PC-3 (cell line): Measurements from ENCODE around the gene GFPT2. TPM values are rescaled to one million over a fixed set of nuclear protein-coding genes. Genes with fewer than 3 reads are reported as not detected.

Experiments
- ATAC-seq: fragments of 200-7000 bp; cut with Tn5 transposase; 2 replicates; pipeline ENCODE4 v1.9.1; 2020; ENCODE audit warnings: mild to moderate bottlenecking, moderate library complexity
- BruUV-seq: library from RNA; stranded (reverse); fragments of 400-500 nt; replicated peaks from 2 replicates; lab custom pipeline; 2021; lab: Mats Ljungman, UMichigan
- CTCF ChIA-PET: fragments of 300-600 bp; sonication (Branson Sonifier 250); formaldehyde crosslinking; loops from one replicate; lab custom pipeline; 2022; ENCODE audit warnings: antibody characterized with exemption; lab: Charles Lee
- POLR2A ChIA-PET: fragments of 300-600 bp; sonication (Branson Sonifier 250); formaldehyde crosslinking; loops from one replicate; lab custom pipeline; 2022; ENCODE audit warnings: antibody characterized with exemption; ENCODE audit not compliant: unreplicated experiment; lab: Charles Lee
- DNase-seq: peaks from one replicate; pipeline ENCODE4 v3.0.0-alpha.2; 2015
- H2AFZ ChIP-seq: fragments of 300-600 bp; sonication (generic); 2 replicates; pipeline ENCODE4 v1.6.0; 2016; ENCODE audit warnings: antibody characterized with exemption, low read length
- H3F3A ChIP-seq: fragments of 300-600 bp; sonication (generic); one replicate; pipeline ENCODE4 v1.6.0; 2017; ENCODE audit warnings: antibody characterized with exemption, low read length, control low read depth, mild to moderate bottlenecking; ENCODE audit not compliant: unreplicated experiment
- H3K27ac ChIP-seq: fragments of 300-600 bp; sonication (generic); 2 replicates; pipeline ENCODE4 v1.5.1; 2016; ENCODE audit warnings: mild to moderate bottlenecking, low read length
- H3K27me3 ChIP-seq: fragments of 300-600 bp; sonication (generic); 2 replicates; pipeline ENCODE4 v1.6.1; 2016; ENCODE audit warnings: low read length, mixed read lengths
- H3K36me3 ChIP-seq: fragments of 300-600 bp; sonication (generic); 2 replicates; pipeline ENCODE4 v1.6.1; 2016; ENCODE audit warnings: low read depth, mixed run types, low read length, mixed read lengths
- H3K4me1 ChIP-seq: fragments of 300-600 bp; sonication (generic); 2 replicates; pipeline ENCODE4 v1.5.1; 2016; ENCODE audit warnings: low read length; ENCODE audit not compliant: insufficient read depth
- H3K4me2 ChIP-seq: fragments of 300-600 bp; sonication (generic); 2 replicates; pipeline ENCODE4 v1.6.0; 2016; ENCODE audit warnings: low read length
- H3K4me3 ChIP-seq: fragments of 300-600 bp; sonication (generic); 2 replicates; pipeline ENCODE4 v1.5.1; 2016; ENCODE audit warnings: mild to moderate bottlenecking, low read length, mixed read lengths
- H3K79me2 ChIP-seq: fragments of 300-600 bp; sonication (generic); 2 replicates; pipeline ENCODE4 v1.6.1; 2017; ENCODE audit warnings: low read length, mixed read lengths
- H3K9ac ChIP-seq: fragments of 300-600 bp; sonication (generic); 2 replicates; pipeline ENCODE4 v1.6.0; 2016; ENCODE audit warnings: mild to moderate bottlenecking, low read length
- H3K9me2 ChIP-seq: fragments of 300-600 bp; sonication (generic); replicated peaks from 2 replicates; pipeline ENCODE4 v1.6.1; 2016; ENCODE audit warnings: mixed run types, low read length, mixed read lengths
- H3K9me3 ChIP-seq: fragments of 300-600 bp; sonication (generic); 2 replicates; pipeline ENCODE4 v1.6.1; 2016; ENCODE audit warnings: low read length, mixed read lengths
- H4K20me1 ChIP-seq: fragments of 300-600 bp; sonication (generic); 2 replicates; pipeline ENCODE4 v1.6.1; 2016; ENCODE audit warnings: low read length, mixed read lengths
- CTCF ChIP-seq: fragments of 300-600 bp; sonication (generic); conservative IDR thresholded peaks from 2 replicates; pipeline ENCODE4 v1.5.1; 2017; ENCODE audit warnings: antibody characterized with exemption, low read depth, mild to moderate bottlenecking, low read length
- EZH2 ChIP-seq: fragments of 300-600 bp; sonication (generic); IDR thresholded peaks from one replicate; pipeline ENCODE4 v1.6.1; 2017; ENCODE audit warnings: antibody characterized with exemption, mild to moderate bottlenecking, low read length; ENCODE audit not compliant: unreplicated experiment
- EZH2phosphoT487 ChIP-seq: fragments of 300-600 bp; sonication (generic); IDR thresholded peaks from 2 replicates; pipeline ENCODE4 v1.6.1; 2018; ENCODE audit warnings: mild to moderate bottlenecking, antibody characterized with exemption, low read length, borderline replicate concordance
- intact Hi-C: fragments of 100-400 bp; cut with micrococcal nuclease; formaldehyde crosslinking; loops from 2 replicates; pipeline ENCODE4 v1.9.0; 2023
- total RNA-seq: library from RNA; depleted of rRNA; stranded (reverse); fragments of >200 nt; gene quantifications from 2 replicates; pipeline ENCODE4 v1.2.3, GENCODE V29; 2014

GFPT2 gene
- total RNA-seq, 1 experiment from 2014 or later: 2.2 TPM

- H4K20me1 ChIP-seq: no peaks in the 10 kb centered on the region
- H3K4me3 ChIP-seq: no peak overlapping the region
- no peaks in the 10 kb centered on the region for H3K79me2 ChIP-seq
- 0 out of 2 replicates have a peak, but pooled peaks cover 5% of the 10 kb centered on the region for H3K4me1 ChIP-seq
- no peak overlapping the region for H3K9ac ChIP-seq
- H3K9me2 ChIP-seq: no peaks in the 10 kb centered on the region
- H3K27ac ChIP-seq: no peak overlapping the region
- H3K27me3 ChIP-seq: no peaks in the 10 kb centered on the region
- no peak for ATAC-seq
- TF ChIP-seq EZH2phosphoT487: no peak
- TF ChIP-seq EZH2: no peak
- TF ChIP-seq CTCF: no peak
- no peaks in the 10 kb centered on the region for H3K36me3 ChIP-seq
- intact Hi-C loops: loop anchor here (10.0 kb wide), 1 partner anchor 192 kb away; no protein-coding TSS in a partner anchor
- H2AFZ ChIP-seq: no peak overlapping the region
- CTCF ChIA-PET: interaction anchor here (3.9 kb wide), 1 partner anchor 12 kb away, joined by 23 read pairs; no protein-coding TSS in a partner anchor
- H3F3A ChIP-seq: no peaks in the 10 kb centered on the region
- H3K4me2 ChIP-seq: no peak overlapping the region
- no TSS peak for BruUV-seq
- POLR2A ChIA-PET: no interaction called here
- DNase-seq: no peak
- no peaks in the 10 kb centered on the region for H3K9me3 ChIP-seq
These were observed 36.5 kb downstream of the GFPT2 start for GRCh38 chr5:180316586-180316985.

- peak; percentile 66 for DNase-seq
These were observed 37.3 kb downstream of the GFPT2 start for GRCh38 chr5:180315762-180316212.

More at GRCh38 chr5:180315762-180316212, 37.3 kb downstream of the GFPT2 start:
- no peak overlapping the region for H3K27ac ChIP-seq
- no peak overlapping the region for H3K4me2 ChIP-seq
- H4K20me1 ChIP-seq: no peaks in the 10 kb centered on the region
- intact Hi-C loops: loop anchor here (10.0 kb wide), 1 partner anchor 191 kb away; no protein-coding TSS in a partner anchor
- no peaks in the 10 kb centered on the region for H3K27me3 ChIP-seq
- no peaks in the 10 kb centered on the region for H3K9me2 ChIP-seq
- H3K9ac ChIP-seq: no peak overlapping the region
- H2AFZ ChIP-seq: no peak overlapping the region
- ChIA-PET CTCF (interaction anchor here (0.6 to 3.9 kb wide), 3 partner anchors 13 to 151 kb away, joined by 3 to 23 read pairs (median 5); no protein-coding TSS in a partner anchor), POLR2A (no interaction called here)
- H3K36me3 ChIP-seq: no peaks in the 10 kb centered on the region
- H3K9me3 ChIP-seq: no peaks in the 10 kb centered on the region
- 0 out of 2 replicates have a peak, but pooled peaks cover 5% of the 10 kb centered on the region for H3K4me1 ChIP-seq
- no TSS peak for BruUV-seq
- no peaks in the 10 kb centered on the region for H3K79me2 ChIP-seq
- TF ChIP-seq CTCF (peak; percentile 87), EZH2phosphoT487 (no peak)
- no peak overlapping the region for H3K4me3 ChIP-seq
- H3F3A ChIP-seq: no peaks in the 10 kb centered on the region
- ATAC-seq: 0 out of 2 replicates have a peak, but pooled peaks have one; percentile 5
